Mesenchymal stem cell (in vitro differentiated cells and primary cell): ENCODE data around the gene CAMK1D.

Experiments
- DNase-seq: peaks from one replicate; pipeline ENCODE4 v3.0.0-alpha.2; 2013
- H2AFZ ChIP-seq: one replicate; pipeline ENCODE4 v1.6.1; 2013; ENCODE audit warnings: low read depth, mild to moderate bottlenecking, control low read depth, inconsistent platforms, low read length, moderate library complexity
- H2AK5ac ChIP-seq: 2 replicates; pipeline ENCODE4 v1.6.1; 2013; ENCODE audit warnings: low read length, moderate library complexity, mild to moderate bottlenecking, inconsistent platforms; ENCODE audit not compliant: severe bottlenecking
- H2BK120ac ChIP-seq: one replicate; pipeline ENCODE4 v1.6.1; 2013; ENCODE audit warnings: low read depth, mild to moderate bottlenecking, inconsistent platforms, low read length, moderate library complexity
- H2BK12ac ChIP-seq, 2 experiments: one replicate each; pipeline ENCODE4 v1.6.1; 2013; ENCODE audit warnings: inconsistent platforms in 2 of 2, low read length in 2 of 2, mild to moderate bottlenecking in 2 of 2, moderate library complexity in 2 of 2, control low read depth in 1 of 2
- H2BK15ac ChIP-seq: one replicate; pipeline ENCODE4 v1.6.1; 2013; ENCODE audit warnings: mild to moderate bottlenecking, low read depth, inconsistent platforms; ENCODE audit not compliant: poor library complexity, severe bottlenecking
- H2BK5ac ChIP-seq: 2 replicates; pipeline ENCODE4 v1.6.1; 2013; ENCODE audit warnings: low read depth, mild to moderate bottlenecking, low read length, control low read depth, inconsistent platforms; ENCODE audit not compliant: poor library complexity, severe bottlenecking
- H3K14ac ChIP-seq, 2 experiments: one replicate each; pipeline ENCODE4 v1.6.1; 2013; ENCODE audit warnings: inconsistent platforms in 2 of 2, low read length in 2 of 2, control low read depth in 1 of 2, mild to moderate bottlenecking in 1 of 2, moderate library complexity in 1 of 2
- H3K18ac ChIP-seq, 2 experiments: one replicate each; pipeline ENCODE4 v1.6.1; 2013; ENCODE audit warnings: inconsistent platforms in 2 of 2, low read length in 2 of 2, control low read depth in 1 of 2, low read depth in 1 of 2, mild to moderate bottlenecking in 1 of 2
- H3K23ac ChIP-seq, 2 experiments: one replicate each; pipeline ENCODE4 v1.6.1; 2013; ENCODE audit warnings: inconsistent platforms in 2 of 2, low read length in 2 of 2, mild to moderate bottlenecking in 2 of 2, moderate library complexity in 2 of 2, control low read depth in 1 of 2
- H3K27ac ChIP-seq: 2 replicates; pipeline ENCODE4 v1.5.1; 2013; ENCODE audit warnings: mild to moderate bottlenecking, moderate library complexity, low read length, control low read depth, inconsistent platforms; ENCODE audit not compliant: poor library complexity, severe bottlenecking
- H3K27me3 ChIP-seq, 2 experiments: 2 replicates each; pipeline versions ENCODE4 v1.6.1 to v1.7.0; 2013; ENCODE audit warnings: low read length in 2 of 2, mild to moderate bottlenecking in 2 of 2, moderate library complexity in 2 of 2, control low read depth in 1 of 2, inconsistent platforms in 1 of 2; ENCODE audit not compliant: control insufficient read depth in 1 of 2, insufficient read depth in 1 of 2
- H3K36me3 ChIP-seq, 2 experiments: 2 replicates each; pipeline versions ENCODE4 v1.6.1 to v1.7.0; 2013; ENCODE audit warnings: low read length in 2 of 2, control low read depth in 1 of 2, inconsistent platforms in 1 of 2, low read depth in 1 of 2, mild to moderate bottlenecking in 1 of 2; ENCODE audit not compliant: insufficient read depth in 2 of 2, control insufficient read depth in 1 of 2
- H3K4ac ChIP-seq, 2 experiments: one replicate each; pipeline ENCODE4 v1.6.1; 2013; ENCODE audit warnings: inconsistent platforms in 2 of 2, low read length in 2 of 2, mild to moderate bottlenecking in 2 of 2, moderate library complexity in 2 of 2, control low read depth in 1 of 2, low read depth in 1 of 2
- H3K4me1 ChIP-seq: 2 replicates; pipeline ENCODE4 v1.6.1; 2013; ENCODE audit warnings: low read depth, low read length, control low read depth; ENCODE audit not compliant: control insufficient read depth, insufficient read depth
- H3K4me2 ChIP-seq: 2 replicates; pipeline ENCODE4 v1.6.1; 2013; ENCODE audit warnings: low read length, mild to moderate bottlenecking, inconsistent platforms; ENCODE audit not compliant: poor library complexity, severe bottlenecking
- H3K4me3 ChIP-seq, 2 experiments: 2 replicates each; pipeline versions ENCODE4 v1.5.1 to v1.7.0; 2013; ENCODE audit warnings: low read length in 2 of 2, mild to moderate bottlenecking in 2 of 2, control low read depth in 1 of 2, low read depth in 1 of 2; ENCODE audit not compliant: insufficient read depth in 1 of 2
- H3K79me1 ChIP-seq: replicated peaks from 2 replicates; pipeline ENCODE4 v1.6.1; 2013; ENCODE audit warnings: mild to moderate bottlenecking, control low read depth, low read length, inconsistent platforms; ENCODE audit not compliant: poor library complexity, severe bottlenecking
- H3K9ac ChIP-seq: 2 replicates; pipeline ENCODE4 v1.7.0; 2013; ENCODE audit warnings: mild to moderate bottlenecking, low read length, moderate library complexity
- H3K9me3 ChIP-seq: 2 replicates; pipeline ENCODE4 v1.7.0; 2013; ENCODE audit warnings: mild to moderate bottlenecking, low read length; ENCODE audit not compliant: control insufficient read depth
- H4K8ac ChIP-seq: one replicate; pipeline ENCODE4 v1.6.1; 2013; ENCODE audit warnings: inconsistent platforms, mild to moderate bottlenecking, low read length, moderate library complexity
- H4K91ac ChIP-seq: one replicate; pipeline ENCODE4 v1.6.1; 2013; ENCODE audit warnings: mild to moderate bottlenecking, low read length, inconsistent platforms
- WGBS: methylation state at CpG from one replicate; pipeline ENCODE4 v1.1.7; 2013; ENCODE audit warnings: mixed read lengths; 5-methylcytosine and 5-hydroxymethylcytosine counted together

Gene CAMK1D

GRCh38 chr10:12613136-12613535 is 263.8 kb downstream of the CAMK1D start:
- Histone ChIP-seq H4K8ac (no peak overlapping the region), H3K23ac (no peak overlapping the region), H3K9ac (no peak overlapping the region), H4K91ac (no peak overlapping the region), H3K14ac (no peak overlapping the region), H2BK15ac (no peak overlapping the region), H3K79me1 (peaks cover 50% of the 10 kb centered on the region), H2AK5ac (no peak overlapping the region), H3K4me3 (no peak overlapping the region), H3K27me3 (no peaks in the 10 kb centered on the region), H3K27ac (no peak overlapping the region), H3K4ac (no peak overlapping the region), H2AFZ (no peak overlapping the region), H2BK5ac (no peak overlapping the region), H3K18ac (no peak overlapping the region), H2BK120ac (no peak overlapping the region), H3K4me2 (no peak overlapping the region), H2BK12ac (no peak overlapping the region), H3K36me3 (no peaks in the 10 kb centered on the region), H3K4me1 (peaks cover 7% of the 10 kb centered on the region), H3K9me3 (no peaks in the 10 kb centered on the region)
- no peak for DNase-seq
- WGBS: 95% methylated on average over 5 of the region's 5 CpGs

DNA sequence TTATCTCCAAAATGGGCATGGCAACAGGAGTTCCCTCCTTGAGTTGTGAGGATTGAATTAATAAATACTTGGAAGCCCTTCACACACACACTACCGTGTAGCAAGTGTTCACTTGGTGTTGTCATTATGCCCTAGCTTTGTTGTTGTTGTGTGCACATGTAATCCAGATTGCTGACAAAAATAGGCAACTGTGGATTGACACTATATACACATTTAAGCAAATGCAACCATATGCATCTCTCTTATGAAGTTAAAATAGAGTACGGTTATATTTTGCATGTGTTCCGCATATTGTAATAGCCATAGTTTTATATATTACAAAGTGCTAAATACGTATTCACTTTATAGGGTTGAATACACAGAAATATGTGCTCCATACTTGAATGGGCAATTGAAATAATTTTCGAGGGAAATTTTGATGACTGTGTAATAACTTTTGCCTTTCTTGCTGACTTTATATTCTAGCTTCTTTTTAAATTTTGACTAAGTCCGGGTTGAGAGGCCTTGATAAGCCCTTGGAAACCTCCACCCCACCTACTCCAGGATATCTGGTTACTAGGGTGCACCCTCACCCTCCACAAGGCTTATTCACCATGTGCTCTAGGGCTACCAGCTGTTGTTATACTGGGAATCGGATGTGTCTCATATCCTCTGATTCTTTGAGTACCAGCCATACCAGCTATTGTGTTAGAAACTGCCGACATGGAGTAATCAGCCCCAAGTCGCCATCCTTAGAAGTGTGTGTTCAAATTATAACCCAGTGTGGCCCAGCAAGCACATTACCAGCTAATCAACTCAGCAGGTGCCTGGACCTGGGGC is 265.0 kb downstream of the CAMK1D start:
- H3K4ac ChIP-seq: no peak overlapping the region
- H3K9me3 ChIP-seq: no peaks in the 10 kb centered on the region
- no peak overlapping the region for H3K9ac ChIP-seq
- H3K4me2 ChIP-seq: no peak overlapping the region
- H3K4me1 ChIP-seq: peaks cover 7% of the 10 kb centered on the region
- no peaks in the 10 kb centered on the region for H3K36me3 ChIP-seq
- no peak overlapping the region for H3K4me3 ChIP-seq
- no peak overlapping the region for H2BK12ac ChIP-seq
- H3K14ac ChIP-seq: no peak overlapping the region
- no peak overlapping the region for H3K23ac ChIP-seq
- no peak for DNase-seq
- peaks cover 47% of the 10 kb centered on the region for H3K79me1 ChIP-seq
- no peak overlapping the region for H3K27ac ChIP-seq
- WGBS: 82% methylated on average over 4 of the region's 9 CpGs
- no peak overlapping the region for H2BK15ac ChIP-seq
- no peak overlapping the region for H3K18ac ChIP-seq
- no peak overlapping the region for H2AFZ ChIP-seq
- no peak overlapping the region for H4K8ac ChIP-seq
- no peaks in the 10 kb centered on the region for H3K27me3 ChIP-seq
- H2BK120ac ChIP-seq: no peak overlapping the region
- H2AK5ac ChIP-seq: peak overlapping the region; percentile 26
- H2BK5ac ChIP-seq: no peak overlapping the region
- no peak overlapping the region for H4K91ac ChIP-seq

DNA sequence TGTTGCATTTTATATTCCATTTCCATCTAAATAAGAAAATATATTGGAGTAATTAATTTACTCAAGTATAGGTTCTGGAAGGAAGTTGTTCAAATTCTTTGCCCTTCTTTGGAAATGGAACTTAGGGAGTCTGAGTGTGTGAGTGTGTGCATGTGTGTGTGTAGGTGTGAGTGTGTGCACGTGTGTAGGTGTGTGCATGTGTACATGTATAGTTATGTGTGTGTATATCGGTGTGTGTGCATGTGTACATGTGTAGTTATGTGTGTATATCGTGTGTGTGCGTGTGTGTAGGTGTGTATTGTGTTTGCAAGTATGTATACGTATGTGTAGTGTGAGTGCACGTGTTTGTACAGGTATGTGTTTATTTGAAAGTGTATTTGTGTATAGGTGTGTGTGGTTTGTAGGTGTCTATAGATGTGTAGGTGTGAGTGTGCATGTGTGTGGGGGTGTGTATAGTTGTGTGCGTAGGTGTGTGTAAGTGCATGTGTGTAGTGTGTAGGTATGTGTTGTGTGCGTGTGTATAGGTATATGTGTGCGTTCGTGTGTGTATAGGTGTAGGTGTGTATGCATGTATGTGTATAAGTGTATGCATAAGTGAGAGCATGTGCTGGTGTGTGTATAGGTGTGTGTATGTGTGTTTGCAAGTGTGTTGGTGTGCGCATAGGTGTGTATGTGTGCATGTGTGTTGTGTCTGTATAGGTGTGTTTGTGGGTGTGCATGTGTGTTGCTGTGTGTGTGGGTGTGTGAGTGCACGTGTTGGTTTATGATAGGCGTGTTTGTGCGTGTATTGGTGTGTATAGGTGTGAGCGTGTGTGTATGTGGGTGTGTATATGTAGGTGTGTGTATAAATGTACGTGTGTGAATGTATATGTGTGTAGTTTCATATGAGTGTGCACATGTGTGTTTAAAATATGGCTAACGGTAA is 266.2 kb downstream of the CAMK1D start:
- Histone ChIP-seq H3K4me2 (no peak overlapping the region), H3K27ac (no peak overlapping the region), H4K91ac (no peak overlapping the region), H3K23ac (no peak overlapping the region), H2BK5ac (no peak overlapping the region), H3K36me3 (no peaks in the 10 kb centered on the region), H3K4me1 (peaks cover 7% of the 10 kb centered on the region), H3K14ac (peak overlapping the region in 1 of 2 experiments; percentile 71), H2BK12ac (no peak overlapping the region), H4K8ac (no peak overlapping the region), H3K79me1 (peaks cover 39% of the 10 kb centered on the region), H3K27me3 (no peaks in the 10 kb centered on the region), H3K9ac (no peak overlapping the region), H2AFZ (no peak overlapping the region), H3K18ac (no peak overlapping the region), H2BK120ac (no peak overlapping the region), H3K4me3 (no peak overlapping the region), H2AK5ac (no peak overlapping the region), H3K4ac (no peak overlapping the region), H2BK15ac (no peak overlapping the region), H3K9me3 (no peaks in the 10 kb centered on the region)
- DNase-seq: no peak
- 92% methylated on average over 17 of the region's 17 CpGs for WGBS
